Activated CD4-positive, alpha-beta memory T cell treated with anti-CD3 and anti-CD28 coated beads, Interleukin-2, amount 10 ng/mL, durations not matched to agents 7 days and 5 days (primary cell): ENCODE data around the gene ST3GAL4. TPM values are rescaled to one million over a fixed set of nuclear protein-coding genes. Genes with fewer than 3 reads are reported as not detected.
"Not testable (repeated sequence)": the region's sequence is repeated elsewhere in the genome, so short reads cannot be mapped to it uniquely, and the experiment has no call there.

Experiments used
- CTCF ChIA-PET: fragments of 350-600 bp; sonication (Branson Sonifier 250); formaldehyde crosslinking; loops from one replicate; lab custom pipeline; 2021; ENCODE audit warnings: antibody characterized with exemption, inconsistent platforms; lab: Charles Lee
- POLR2A ChIA-PET: fragments of 350-600 bp; sonication (Branson Sonifier 250); formaldehyde crosslinking; loops from one replicate; lab custom pipeline; 2021; ENCODE audit warnings: antibody characterized with exemption; lab: Charles Lee
- DNase-seq: peaks from one replicate; pipeline ENCODE4 v3.0.0-alpha.2; 2020
- H3K27ac Mint-ChIP-seq: one replicate; pipeline ENCODE4 v1.8.0; 2021; ENCODE audit warnings: mild to moderate bottlenecking, mixed read lengths
- H3K27me3 Mint-ChIP-seq: one replicate; pipeline ENCODE4 v1.8.0; 2021; ENCODE audit warnings: mixed read lengths
- H3K36me3 Mint-ChIP-seq: one replicate; pipeline ENCODE4 v1.8.0; 2021; ENCODE audit warnings: low read depth, mixed read lengths
- H3K4me1 Mint-ChIP-seq: one replicate; pipeline ENCODE4 v1.8.0; 2021; ENCODE audit warnings: mixed read lengths
- H3K4me3 Mint-ChIP-seq: one replicate; pipeline ENCODE4 v1.8.0; 2021; ENCODE audit warnings: mild to moderate bottlenecking, mixed read lengths
- H3K9me3 Mint-ChIP-seq: one replicate; pipeline ENCODE4 v1.8.0; 2021; ENCODE audit warnings: mixed read lengths
- total RNA-seq, 2 experiments: library from RNA; stranded (reverse); gene quantifications; one replicate each; pipeline ENCODE4 v1.2.3, GENCODE V29; 2021

The ST3GAL4 gene
- total RNA-seq, 2 experiments from 2014 or later, result 7.4 to 8.5 TPM

- CTCF ChIA-PET, result no interaction called here
- Mint-ChIP-seq H3K4me3 (no peak overlapping the region), H3K4me1 (peaks cover 31% of the 10 kb centered on the region), H3K27me3 (no peaks in the 10 kb centered on the region), H3K36me3 (peaks cover 48% of the 10 kb centered on the region), H3K9me3 (no peaks in the 10 kb centered on the region), H3K27ac (peak overlapping the region; percentile 68)
- POLR2A ChIA-PET, result interaction anchor here (3.7 kb wide), 1 partner anchor 13 kb away, joined by 24 read pairs; the partner anchor contains the start of gene ST3GAL4
- no peak for DNase-seq
Observed at GRCh38 chr11:126341760-126342161, 13.7 kb upstream of the ST3GAL4 start.

- H3K9me3 Mint-ChIP-seq, result no peaks in the 10 kb centered on the region
- H3K36me3 Mint-ChIP-seq, result peaks cover 48% of the 10 kb centered on the region
- H3K27me3 Mint-ChIP-seq, result no peaks in the 10 kb centered on the region
- peaks cover 35% of the 10 kb centered on the region for H3K4me1 Mint-ChIP-seq
- POLR2A ChIA-PET, result interaction anchor here (3.7 kb wide), 1 partner anchor 12 kb away, joined by 24 read pairs; the partner anchor contains the start of gene ST3GAL4
- DNase-seq, result no peak
- CTCF ChIA-PET, result interaction anchor here (0.7 kb wide), 1 partner anchor 28 kb away, joined by 3 read pairs; no protein-coding TSS in a partner anchor
- H3K4me3 Mint-ChIP-seq, result no peak overlapping the region
- no peak overlapping the region for H3K27ac Mint-ChIP-seq
Observed at GRCh38 chr11:126343051-126343450, 12.4 kb upstream of the ST3GAL4 start.

- Mint-ChIP-seq H3K27me3 (no peaks in the 10 kb centered on the region), H3K27ac (no peak overlapping the region), H3K9me3 (no peaks in the 10 kb centered on the region), H3K4me3 (no peak overlapping the region), H3K36me3 (peaks cover 44% of the 10 kb centered on the region), H3K4me1 (peaks cover 46% of the 10 kb centered on the region)
- CTCF ChIA-PET, result interaction anchor here (1.0 kb wide), 2 partner anchors 9 to 26 kb away, joined by 3 read pairs; no protein-coding TSS in a partner anchor
- DNase-seq, result no peak
- POLR2A ChIA-PET, result interaction anchor here (3.7 kb wide), 1 partner anchor 11 kb away, joined by 24 read pairs; the partner anchor contains the start of gene ST3GAL4
Observed at GRCh38 chr11:126344141-126345080, 11.1 kb upstream of the ST3GAL4 start.

- peaks cover 48% of the 10 kb centered on the region for H3K4me1 Mint-ChIP-seq
- H3K27me3 Mint-ChIP-seq, result no peaks in the 10 kb centered on the region
- ChIA-PET POLR2A (no interaction called here), CTCF (interaction anchor here (1.0 kb wide), 2 partner anchors 10 to 27 kb away, joined by 3 read pairs; no protein-coding TSS in a partner anchor)
- peak overlapping the region; percentile 78 for H3K27ac Mint-ChIP-seq
- H3K4me3 Mint-ChIP-seq, result no peak overlapping the region
- H3K36me3 Mint-ChIP-seq, result peaks cover 45% of the 10 kb centered on the region
- no peaks in the 10 kb centered on the region for H3K9me3 Mint-ChIP-seq
- no peak for DNase-seq
Observed at GRCh38 chr11:126345283-126345682, 10.2 kb upstream of the ST3GAL4 start.

- POLR2A ChIA-PET, result no interaction called here
- no peak for DNase-seq
- H3K27me3 Mint-ChIP-seq, result no peaks in the 10 kb centered on the region
- H3K9me3 Mint-ChIP-seq, result no peaks in the 10 kb centered on the region
- H3K36me3 Mint-ChIP-seq, result peaks cover 48% of the 10 kb centered on the region
- peaks cover 51% of the 10 kb centered on the region for H3K4me1 Mint-ChIP-seq
- peak overlapping the region; percentile 78 for H3K27ac Mint-ChIP-seq
- H3K4me3 Mint-ChIP-seq, result no peak overlapping the region
- CTCF ChIA-PET, result no interaction called here
Observed at GRCh38 chr11:126345759-126346585, 9.5 kb upstream of the ST3GAL4 start.

GRCh38 chr11:126346586-126346940 lies 8.9 kb upstream of the ST3GAL4 start:
- no peak overlapping the region for H3K4me3 Mint-ChIP-seq
- DNase-seq, result no peak
- CTCF ChIA-PET, result no interaction called here
- H3K9me3 Mint-ChIP-seq, result no peaks in the 10 kb centered on the region
- peaks cover 44% of the 10 kb centered on the region for H3K36me3 Mint-ChIP-seq
- POLR2A ChIA-PET, result no interaction called here
- H3K27me3 Mint-ChIP-seq, result no peaks in the 10 kb centered on the region
- peaks cover 49% of the 10 kb centered on the region for H3K4me1 Mint-ChIP-seq
- peak overlapping the region; percentile 78 for H3K27ac Mint-ChIP-seq

GRCh38 chr11:126346946-126347345 lies 8.5 kb upstream of the ST3GAL4 start:
- H3K4me1 Mint-ChIP-seq, result peaks cover 47% of the 10 kb centered on the region
- H3K4me3 Mint-ChIP-seq, H3K27me3 Mint-ChIP-seq, H3K9me3 Mint-ChIP-seq, CTCF ChIA-PET, DNase-seq, POLR2A ChIA-PET: not testable (repeated sequence)
- H3K36me3 Mint-ChIP-seq, result peaks cover 42% of the 10 kb centered on the region
- H3K27ac Mint-ChIP-seq, result peak overlapping the region; percentile 31

GRCh38 chr11:126347751-126348668 lies 7.5 kb upstream of the ST3GAL4 start:
- Mint-ChIP-seq H3K4me3 (no peak overlapping the region), H3K36me3 (peaks cover 40% of the 10 kb centered on the region), H3K4me1 (peaks cover 50% of the 10 kb centered on the region), H3K27ac (no peak overlapping the region), H3K9me3 (no peaks in the 10 kb centered on the region), H3K27me3 (no peaks in the 10 kb centered on the region)
- ChIA-PET CTCF (no interaction called here), POLR2A (interaction anchor here (0.9 kb wide), 1 partner anchor 29 kb away, joined by 3 read pairs; no protein-coding TSS in a partner anchor)
- DNase-seq, result no peak

- no peak overlapping the region for H3K4me3 Mint-ChIP-seq
- H3K36me3 Mint-ChIP-seq, result peaks cover 35% of the 10 kb centered on the region
- H3K4me1 Mint-ChIP-seq, result peaks cover 60% of the 10 kb centered on the region
- H3K27me3 Mint-ChIP-seq, result no peaks in the 10 kb centered on the region
- ChIA-PET POLR2A (interaction anchor here (0.9 kb wide), 1 partner anchor 30 kb away, joined by 3 read pairs; no protein-coding TSS in a partner anchor), CTCF (no interaction called here)
- H3K27ac Mint-ChIP-seq, result peak overlapping the region; percentile 13
- no peaks in the 10 kb centered on the region for H3K9me3 Mint-ChIP-seq
- DNase-seq, result no peak
Observed at GRCh38 chr11:126348806-126349582, 6.5 kb upstream of the ST3GAL4 start.

- H3K4me3 Mint-ChIP-seq, result no peak overlapping the region
- ChIA-PET POLR2A (no interaction called here), CTCF (no interaction called here)
- no peaks in the 10 kb centered on the region for H3K9me3 Mint-ChIP-seq
- DNase-seq, result no peak
- peaks cover 35% of the 10 kb centered on the region for H3K36me3 Mint-ChIP-seq
- H3K27ac Mint-ChIP-seq, result peak overlapping the region; percentile 36
- no peaks in the 10 kb centered on the region for H3K27me3 Mint-ChIP-seq
- H3K4me1 Mint-ChIP-seq, result peaks cover 67% of the 10 kb centered on the region
Observed at GRCh38 chr11:126350836-126351235, 4.7 kb upstream of the ST3GAL4 start.

- Mint-ChIP-seq H3K27ac (no peak overlapping the region), H3K27me3 (no peaks in the 10 kb centered on the region), H3K36me3 (peaks cover 30% of the 10 kb centered on the region), H3K9me3 (no peaks in the 10 kb centered on the region), H3K4me1 (peaks cover 69% of the 10 kb centered on the region), H3K4me3 (no peak overlapping the region)
- ChIA-PET CTCF (no interaction called here), POLR2A (interaction anchor here (0.9 kb wide), 1 partner anchor 32 kb away, joined by 3 read pairs; no protein-coding TSS in a partner anchor)
- DNase-seq, result no peak
Observed at GRCh38 chr11:126352163-126352562, 3.3 kb upstream of the ST3GAL4 start.
